ENCODE measurements around the gene EVA1B.

Gene EVA1B

GRCh38 chr1:36323636-36324352, at the start of gene EVA1B:
EVA1B (minus strand) TSS chr1:36323645; CDS start chr1:36323037, 608 bp downstream.
- DNase-seq = peak in 22 of 58 donors; percentile 8 to 61 (median 20)

GRCh38 chr1:36372617-36373016, 49.2 kb upstream of the EVA1B start:
- no peak for DNase-seq

DNA sequence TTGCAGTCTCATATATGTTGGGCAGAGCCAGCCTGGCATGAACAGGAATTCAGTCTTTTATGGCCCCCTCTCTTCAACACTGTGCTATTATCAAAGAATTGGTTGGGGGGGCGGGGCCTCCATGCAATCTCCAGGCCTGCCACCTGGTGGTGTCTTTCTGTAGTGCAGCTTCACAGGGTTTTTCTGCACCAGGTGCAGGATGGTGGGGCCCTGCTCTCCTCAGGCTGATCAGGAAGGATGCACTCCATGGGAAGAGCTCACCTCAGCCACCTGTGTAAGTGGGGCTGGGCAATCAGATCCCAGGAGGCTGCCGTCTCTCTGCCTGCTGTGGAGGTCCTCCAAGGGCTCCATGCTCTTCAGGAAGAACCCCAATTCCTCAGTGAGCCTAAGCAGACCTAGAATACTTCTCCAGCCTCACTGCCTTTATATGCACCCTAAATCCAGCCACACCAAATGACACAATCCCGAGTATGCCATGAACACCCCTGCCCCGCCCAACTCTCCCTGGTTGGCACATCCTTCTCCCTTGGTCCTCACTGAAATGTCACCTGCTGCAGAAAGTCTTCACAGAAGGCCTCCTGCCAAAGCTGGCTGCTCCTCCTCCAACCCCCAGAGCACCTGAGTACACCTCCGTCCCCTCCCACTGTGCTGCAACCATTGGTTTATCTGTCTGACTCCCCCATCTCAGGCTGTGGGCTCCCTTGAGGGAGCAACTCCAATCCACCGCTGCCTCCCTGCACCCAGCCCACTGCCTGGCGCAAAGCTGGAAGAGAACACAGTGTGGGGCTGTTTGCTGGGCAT, 45.8 kb upstream of the EVA1B start:
- peak in 52 of 58 donors; percentile 5 to 78 (median 39) for DNase-seq

DNA sequence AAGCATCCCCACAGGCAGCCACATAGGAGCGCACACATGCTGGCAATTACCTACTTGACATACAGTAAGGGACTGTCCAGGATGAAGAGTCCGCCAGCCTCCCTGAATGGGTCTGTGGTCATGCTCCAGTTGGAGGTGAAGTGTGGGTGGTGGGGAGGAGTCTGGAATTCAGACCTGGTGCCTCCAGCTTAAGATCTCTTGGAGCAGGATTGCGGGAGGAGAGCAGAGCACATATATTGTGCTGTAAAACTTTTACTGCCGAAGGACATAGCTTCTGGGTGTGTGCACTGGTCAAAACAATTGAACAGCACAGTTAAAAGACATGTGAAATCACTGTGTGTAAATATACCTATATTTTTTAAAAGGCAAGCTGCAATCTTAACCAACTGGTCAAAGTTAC, 44.4 kb upstream of the EVA1B start:
- DNase-seq = no peak

GRCh38 chr1:36367066-36367465, 43.6 kb upstream of the EVA1B start:
- DNase-seq = no peak

GRCh38 chr1:36366091-36366661, 42.7 kb upstream of the EVA1B start:
- DNase-seq = peak in 56 of 58 donors; percentile 9 to 90 (median 67)

DNA sequence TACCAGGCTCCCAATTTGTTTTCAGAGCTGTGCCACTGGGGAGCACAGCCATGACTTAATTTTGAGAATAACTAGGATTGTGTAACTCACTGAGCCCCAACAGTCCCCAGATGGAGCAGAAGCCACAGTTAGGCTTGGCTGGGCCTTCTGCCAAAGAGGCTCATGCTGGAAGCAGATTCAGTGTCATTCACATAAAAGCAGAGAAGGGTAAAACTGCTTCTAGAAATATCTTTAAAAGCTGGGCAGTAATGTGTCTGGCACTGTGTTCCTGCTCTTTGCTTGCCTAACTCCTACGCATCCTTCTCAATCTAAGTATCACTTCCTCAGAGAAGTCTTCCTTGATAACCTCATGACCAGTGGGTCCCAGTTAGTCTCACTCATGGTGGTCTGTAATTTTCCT, 41.9 kb upstream of the EVA1B start:
- peak in 43 of 58 donors; percentile 6 to 81 (median 45) for DNase-seq

DNA sequence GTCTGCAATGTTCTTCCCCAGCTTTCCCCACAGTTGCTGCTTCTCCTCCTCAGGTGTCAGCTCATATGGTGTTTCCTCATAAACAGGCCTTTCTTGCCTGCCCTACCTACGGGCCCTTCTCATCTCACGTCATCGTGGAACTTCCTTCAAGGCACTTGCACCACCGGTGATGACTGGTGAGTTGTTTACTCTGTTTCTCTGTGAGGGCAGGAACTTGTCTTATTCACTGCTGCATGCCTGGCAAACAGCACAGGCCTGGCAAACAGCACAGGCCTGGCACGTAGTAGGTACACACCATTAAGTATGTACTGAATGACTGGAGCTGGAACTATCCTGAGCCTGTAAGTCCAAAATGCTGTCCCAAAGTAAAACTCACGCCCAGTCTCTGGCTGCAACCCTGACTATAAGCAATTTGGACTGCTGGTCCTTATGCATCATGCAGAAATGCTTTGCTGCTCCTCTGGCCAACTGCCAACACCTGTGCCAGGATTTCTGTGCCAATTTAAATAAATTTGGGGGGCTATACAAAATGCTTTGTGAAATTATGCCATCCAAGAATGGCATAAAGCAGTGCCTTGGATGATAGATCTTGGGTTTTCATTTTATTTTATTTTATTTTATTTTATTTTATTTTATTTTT, 36.6 kb upstream of the EVA1B start:
- peak in 1 of 58 donors; percentile 15 for DNase-seq

DNA sequence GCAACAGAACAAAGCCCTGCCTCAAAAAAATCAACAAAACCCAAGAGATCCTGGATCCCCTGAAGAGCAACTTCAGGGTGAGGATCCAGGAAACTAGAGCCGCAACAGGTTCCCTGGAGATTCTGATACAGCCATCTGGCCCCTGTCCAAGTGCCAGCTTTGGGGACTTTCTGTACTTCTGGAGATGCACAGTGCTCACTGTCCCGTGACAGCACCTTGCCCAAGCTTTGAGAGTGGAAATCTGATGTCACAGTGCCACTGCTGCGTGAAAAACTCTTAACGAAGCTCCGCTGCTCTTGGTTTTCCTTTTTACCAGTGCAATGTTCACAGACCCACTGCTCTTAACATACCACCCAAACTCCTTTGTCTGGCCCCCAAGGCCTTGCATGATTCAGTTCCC, 35.9 kb upstream of the EVA1B start:
- DNase-seq = no peak

DNA sequence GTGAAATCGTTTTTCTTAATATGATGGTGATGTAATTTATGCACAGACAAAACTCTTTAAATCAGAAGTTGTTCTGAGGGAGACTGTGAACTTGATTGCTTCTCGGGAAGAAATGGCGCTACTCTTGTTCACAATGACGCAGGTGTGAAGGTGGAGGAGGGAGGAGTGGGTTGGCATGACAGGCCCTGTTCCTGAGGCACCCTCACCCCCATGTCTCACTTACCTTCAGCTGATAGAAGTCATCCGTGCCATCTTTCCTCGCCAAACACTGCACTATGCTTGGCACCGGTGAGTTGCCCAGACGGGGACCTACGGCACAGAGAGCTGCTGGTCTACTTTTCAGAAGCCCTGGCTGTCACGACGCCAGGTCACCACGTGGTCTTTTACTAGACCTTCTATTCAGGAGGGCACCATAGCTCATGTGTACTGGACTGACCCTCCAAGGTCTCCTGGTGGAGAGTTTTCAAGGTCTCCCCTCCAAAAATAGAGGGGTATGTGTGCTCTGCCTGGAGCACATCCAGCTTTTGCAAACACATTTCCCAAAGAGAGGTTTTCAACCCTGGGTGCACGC, 35.2 kb upstream of the EVA1B start:
- peak in 1 of 58 donors; percentile 14 for DNase-seq

- no peak for DNase-seq
Observed at GRCh38 chr1:36355811-36356210, 32.4 kb upstream of the EVA1B start.

- no peak for DNase-seq
Observed at GRCh38 chr1:36354486-36354885, 31.0 kb upstream of the EVA1B start.

DNA sequence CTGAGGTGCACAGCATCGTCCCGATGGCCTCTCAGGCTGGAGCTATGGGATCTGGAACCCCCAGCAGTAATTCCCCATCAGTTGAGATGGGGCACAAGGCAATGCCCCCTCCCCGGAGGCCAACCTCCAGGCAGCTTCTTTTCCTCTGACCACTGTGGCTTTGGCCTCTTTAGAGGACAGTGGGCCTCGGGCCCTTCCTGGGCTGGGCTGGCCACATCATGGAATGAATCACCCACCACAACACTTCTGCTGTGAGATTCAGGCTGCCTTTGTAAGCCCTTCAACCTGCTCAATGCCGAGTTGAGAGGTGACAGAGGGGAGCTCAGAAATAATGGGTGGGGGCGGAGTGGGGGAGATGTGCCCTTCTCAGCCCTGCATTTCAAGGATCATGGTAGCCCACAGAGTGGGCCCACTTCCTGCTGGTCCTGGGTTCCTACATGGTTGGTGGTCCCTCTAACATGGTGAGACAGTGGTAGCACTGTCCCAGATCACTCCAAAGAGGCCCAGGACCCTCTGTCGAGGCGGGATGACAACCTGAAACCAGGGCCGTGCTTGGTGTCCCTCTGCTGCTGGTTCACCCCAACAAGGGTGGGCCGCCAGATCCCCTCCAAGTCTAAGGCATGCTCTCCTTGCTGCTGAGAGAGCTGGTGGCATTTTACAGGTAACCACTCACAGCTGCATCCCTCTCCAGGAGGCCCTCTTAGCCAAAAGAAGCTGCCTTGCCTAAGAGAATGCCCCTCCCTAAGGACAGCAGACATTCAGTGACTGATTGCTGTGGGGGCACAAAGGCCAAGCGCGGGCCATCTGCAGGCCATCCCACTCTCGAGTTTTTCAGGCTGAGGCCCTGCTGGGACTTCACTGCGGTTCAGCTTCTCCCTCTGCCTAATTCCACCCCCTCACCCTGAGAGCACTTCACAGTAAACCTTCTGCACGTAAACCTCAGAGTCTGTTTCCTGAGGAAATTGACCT, 29.7 kb upstream of the EVA1B start:
- no peak for DNase-seq

DNA sequence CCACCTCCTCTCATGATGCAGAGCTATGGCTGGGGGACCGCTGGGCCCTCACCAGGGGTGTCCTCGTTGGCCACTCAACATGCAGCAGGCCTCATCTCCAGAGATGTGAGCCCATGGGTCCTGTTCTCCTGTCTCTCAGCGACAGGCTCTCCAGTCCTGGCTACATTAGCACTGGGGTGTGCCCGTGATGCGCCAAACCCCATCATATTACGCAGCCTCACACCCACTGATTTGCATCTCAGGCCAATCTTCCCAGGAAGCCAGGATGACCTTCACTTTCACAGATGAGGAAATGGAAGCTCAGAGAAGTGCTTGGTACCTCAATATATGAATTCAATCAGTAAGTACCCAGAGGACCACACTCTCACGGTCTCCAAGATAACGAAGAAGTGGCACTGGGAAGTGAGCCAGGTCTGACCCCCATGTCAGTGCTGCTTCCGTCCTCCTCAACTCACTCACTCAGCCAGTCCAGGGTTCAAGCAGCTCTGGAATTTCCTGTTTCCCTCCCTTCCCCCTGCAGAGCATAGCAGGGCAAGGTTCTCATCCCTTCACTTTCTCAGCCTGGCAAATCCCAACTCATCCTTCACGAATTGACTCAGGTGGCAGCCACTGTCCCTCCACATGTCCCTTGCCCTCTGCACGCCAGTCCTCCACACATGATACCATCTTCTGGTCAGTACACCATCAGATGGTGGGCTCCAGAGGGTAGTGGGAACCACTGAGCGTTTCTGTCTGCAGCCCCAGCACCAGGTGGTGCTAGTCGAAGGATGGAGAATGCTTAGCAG, 28.9 kb upstream of the EVA1B start:
- DNase-seq = no peak

- peak in 17 of 58 donors; percentile 3 to 51 (median 19) for DNase-seq
Observed at GRCh38 chr1:36351227-36351977, 28.0 kb upstream of the EVA1B start.

DNA sequence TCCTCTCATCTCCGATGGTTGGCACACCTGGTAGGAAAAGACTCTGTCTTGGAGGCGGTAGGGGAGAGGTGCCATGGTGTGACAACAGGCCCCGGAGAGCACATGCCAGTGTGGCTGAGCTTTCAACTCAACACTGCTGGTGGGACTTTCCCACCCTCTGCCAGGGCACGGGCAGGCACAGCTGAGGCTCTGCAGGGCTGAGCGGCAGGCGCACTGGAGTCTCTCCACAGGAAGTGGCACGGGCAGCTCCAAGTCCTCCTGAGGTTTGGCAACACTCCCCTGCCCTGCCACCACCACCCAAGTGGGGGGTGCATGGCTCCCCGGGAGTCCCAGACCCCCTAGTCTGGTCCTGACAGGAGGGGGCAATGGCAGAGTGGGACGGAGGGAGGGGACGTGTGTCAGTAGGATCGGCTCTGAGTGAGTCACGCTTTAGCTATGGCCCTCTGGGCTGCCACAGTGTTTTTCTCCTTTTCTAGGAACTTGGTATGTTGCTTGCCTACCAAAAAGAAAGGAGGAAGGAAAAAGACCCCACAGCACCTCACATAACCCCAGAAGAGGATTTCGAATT, 27.3 kb upstream of the EVA1B start:
- DNase-seq = peak in 3 of 58 donors; percentile 12 to 53 (median 40)

GRCh38 chr1:36349839-36350238, 26.4 kb upstream of the EVA1B start:
- peak in 6 of 58 donors; percentile 10 to 36 (median 23) for DNase-seq

DNA sequence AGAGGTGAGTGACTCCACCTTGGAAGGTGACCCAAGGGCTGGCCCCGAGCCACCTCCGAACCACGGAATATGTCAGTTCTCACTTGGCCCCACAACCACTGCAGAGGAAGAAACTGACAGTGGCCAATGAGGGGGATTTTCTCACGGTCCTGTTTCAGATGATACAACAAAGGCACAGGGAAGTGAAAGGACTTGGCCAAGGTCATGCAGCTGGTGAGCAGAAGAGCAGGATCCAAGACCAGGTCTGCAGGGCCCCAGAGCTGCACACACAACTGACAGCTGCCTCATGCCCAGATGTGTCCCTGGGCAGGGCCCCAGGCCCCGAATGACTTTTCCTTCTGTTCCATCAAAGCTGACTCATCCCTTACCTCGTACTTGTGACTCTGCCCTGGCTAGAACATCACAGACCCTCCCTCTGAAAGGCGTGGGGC, 25.8 kb upstream of the EVA1B start:
- DNase-seq = no peak

All from anterior cingulate cortex (tissue), 58 donors.